Right forelimb (tissue), 1 donor: ENCODE data around the gene SND1.
A peak's percentile ranks its signal among the peaks of the same experiment; 100 is the strongest.

ENCODE experiments used
- DNase-seq: peaks from one replicate; pipeline ENCODE4 v3.0.0-alpha.2; 2018

The SND1 gene

DNA sequence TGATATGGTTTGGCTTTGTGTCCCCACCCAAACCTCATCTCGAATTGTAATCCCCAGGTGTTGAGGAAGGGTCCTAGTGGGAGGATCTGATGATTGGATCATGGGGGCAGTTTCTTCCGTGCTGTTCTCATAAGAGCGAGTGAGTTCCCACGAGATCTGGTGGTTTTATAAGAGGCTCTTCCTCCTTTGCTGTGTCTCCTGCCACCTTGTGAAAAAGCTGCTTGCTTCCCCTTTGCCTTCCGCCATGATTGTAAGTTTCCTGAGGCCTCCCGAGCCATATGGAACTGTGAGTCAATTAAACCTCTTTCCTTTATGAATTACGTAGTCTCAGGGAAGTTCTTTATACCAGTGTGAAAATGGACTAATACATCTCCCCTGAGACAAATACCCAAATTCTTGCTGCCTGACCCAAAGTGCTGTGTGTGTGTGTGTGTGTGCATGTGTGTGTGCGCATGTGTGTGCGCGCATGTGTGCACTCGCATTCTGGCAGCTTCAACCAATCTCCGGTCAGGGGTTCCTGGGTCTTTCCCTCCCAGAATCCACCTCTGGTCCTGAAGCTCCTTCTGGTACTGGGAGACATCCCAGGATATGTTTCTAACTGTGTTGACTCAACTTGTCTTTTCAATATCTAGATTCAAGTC is 477.4 kb downstream of the SND1 start:
- DNase-seq: no peak

DNA sequence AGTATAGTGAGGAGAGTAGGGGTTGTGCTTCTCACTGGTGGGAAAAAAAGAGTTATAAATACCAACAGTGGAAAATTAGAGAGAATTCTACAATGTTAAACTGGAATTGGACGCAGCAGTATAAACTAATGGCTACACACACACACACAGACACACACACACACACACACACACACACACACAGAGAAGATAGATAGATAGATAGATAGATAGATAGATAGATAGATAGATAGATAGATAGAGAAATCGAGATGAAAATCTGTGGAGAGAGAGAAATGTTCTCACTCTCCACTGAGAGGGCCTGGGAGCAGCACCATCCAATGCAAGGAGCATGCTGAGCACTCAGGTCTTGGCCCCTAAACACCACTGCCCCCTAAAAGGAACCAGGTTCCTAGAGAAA is 479.1 kb downstream of the SND1 start:
- DNase-seq: no peak

DNA sequence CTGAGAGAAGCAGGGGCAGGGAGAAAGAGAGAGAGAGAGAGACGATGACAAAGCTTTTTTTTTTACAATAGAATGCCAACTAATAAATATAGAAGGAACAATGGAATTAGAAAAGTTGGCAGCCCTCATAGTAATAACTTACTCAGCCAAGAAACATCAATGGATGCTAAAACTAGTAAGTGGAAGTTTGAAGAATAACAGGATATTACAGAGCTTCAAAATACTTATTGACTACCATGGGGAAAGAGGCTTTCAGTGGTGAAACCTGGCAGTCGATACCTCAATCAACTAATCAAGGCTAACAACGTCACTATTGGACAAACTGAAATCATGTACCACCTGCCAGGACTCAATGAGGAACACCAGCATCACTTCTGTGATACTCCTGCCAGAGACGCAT is 479.7 kb downstream of the SND1 start:
- DNase-seq: no peak

DNA sequence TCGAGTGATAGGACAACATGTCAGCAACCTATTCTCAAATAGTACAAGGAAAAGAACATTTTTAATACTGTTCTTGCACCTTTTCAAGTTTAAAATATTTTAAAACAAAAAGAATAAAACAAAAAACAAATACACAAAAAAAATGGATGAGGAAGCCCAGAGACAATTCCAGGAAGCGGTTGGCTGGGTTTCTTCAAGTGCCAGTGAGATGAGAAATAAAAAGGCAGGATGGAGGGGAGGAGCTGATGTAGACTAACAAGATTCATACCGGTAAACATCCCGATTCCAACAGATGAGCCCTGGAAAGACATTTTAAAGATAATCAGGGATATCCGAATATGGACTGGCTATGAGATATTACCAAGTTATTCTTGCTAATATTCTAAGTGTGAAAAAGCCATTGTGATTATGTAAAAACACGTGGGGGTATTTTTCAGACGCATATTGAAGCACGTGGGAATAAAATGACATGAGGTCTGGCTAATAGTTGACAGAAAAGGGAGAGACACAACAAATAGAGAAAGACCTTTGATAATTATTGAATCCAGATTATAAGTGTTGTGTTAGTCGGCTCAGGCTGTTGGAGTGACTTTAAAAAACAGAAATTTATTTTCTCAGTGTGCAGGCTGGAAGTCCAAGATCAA is 480.6 kb downstream of the SND1 start:
- no peak for DNase-seq

DNA sequence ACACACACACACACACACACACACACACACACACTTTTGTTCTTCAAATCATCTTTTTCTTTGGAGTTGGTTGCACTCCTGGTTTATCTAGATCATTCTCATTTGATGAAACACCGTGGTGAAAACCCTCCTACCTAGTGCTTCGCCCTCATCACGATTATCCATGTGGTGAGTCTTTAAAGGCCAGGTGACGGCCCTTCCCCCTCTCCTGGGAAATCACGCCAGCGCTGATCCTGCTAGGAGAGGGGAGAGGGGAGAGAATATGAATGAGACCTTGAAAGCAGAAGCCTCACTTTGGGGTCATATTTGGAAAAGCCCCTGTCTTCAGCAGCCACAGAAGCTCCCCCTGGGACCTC is 483.1 kb downstream of the SND1 start:
- no peak for DNase-seq

DNA sequence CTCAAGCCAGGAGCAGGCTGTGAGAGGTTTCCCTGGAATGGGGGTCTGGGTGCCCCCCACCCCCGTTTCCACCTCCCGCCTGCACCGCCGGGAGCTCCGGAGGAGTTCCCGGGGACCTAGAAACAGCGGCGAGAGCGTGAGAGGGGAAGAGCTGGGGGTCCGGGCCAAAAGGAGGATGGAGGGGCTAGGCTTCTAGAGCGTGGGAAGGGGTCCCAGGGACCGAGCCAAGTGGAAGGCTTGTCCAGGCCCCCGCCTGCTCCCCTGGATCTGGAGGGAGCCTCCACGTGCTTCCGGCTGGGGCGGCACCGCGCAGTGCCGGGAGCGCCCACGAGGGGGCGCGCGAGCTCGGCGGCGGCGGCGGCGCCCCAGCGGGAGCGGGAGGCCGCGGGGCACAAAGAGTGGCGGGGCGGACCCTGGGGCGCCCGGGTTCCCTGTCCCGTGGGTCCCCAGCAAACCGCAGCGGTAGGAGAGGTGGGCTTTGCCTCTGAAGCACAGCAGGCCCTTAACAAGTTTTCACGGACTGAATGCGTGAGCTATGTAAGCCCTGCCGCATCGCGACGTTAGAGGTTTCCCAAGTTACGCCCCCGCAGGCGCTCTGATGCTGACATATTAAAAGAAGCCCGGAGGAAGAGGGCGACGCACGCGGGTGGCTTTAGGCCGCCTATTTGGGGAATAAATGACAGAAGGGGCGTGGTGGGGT is 483.7 kb downstream of the SND1 start:
- DNase-seq: peak; percentile 78

DNA sequence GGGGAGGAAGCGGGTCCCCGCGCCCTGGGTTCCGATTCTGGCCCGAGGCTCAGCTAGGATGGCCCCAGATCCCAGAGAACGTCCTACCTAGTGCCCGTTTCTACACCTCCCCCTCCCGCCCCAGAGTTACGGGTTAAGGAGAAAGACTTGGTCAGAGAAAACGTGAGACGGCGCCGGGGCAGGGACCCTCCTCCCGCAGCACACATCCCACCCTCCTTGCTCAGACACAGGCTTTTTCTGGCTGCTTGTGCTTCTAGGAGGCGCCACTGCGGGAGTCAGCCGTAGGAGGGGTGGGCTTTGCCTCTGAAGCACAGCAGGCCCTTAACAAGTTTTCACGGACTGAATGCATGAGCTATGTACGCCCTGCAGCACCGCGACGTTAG is 484.2 kb downstream of the SND1 start:
- no peak for DNase-seq

DNA sequence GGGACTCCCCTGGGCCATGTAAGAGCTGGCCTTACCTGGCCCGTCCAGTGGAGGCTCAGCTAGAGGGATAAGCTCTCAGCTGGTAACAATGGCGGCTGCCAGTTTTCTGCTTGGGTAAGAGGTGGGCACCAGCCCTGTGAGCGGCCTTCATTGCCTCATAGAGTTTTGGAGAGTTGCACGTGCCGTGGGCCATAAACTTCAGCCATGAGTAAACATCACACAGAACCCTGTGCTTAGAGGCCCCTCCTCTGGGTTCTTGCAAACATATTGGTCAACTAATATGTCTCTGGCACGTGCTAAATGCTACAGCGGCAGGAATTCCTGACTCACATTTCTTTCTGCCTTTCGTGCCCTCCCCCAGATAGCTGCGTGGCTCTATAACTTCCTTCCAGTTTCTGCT is 485.2 kb downstream of the SND1 start:
- no peak for DNase-seq

DNA sequence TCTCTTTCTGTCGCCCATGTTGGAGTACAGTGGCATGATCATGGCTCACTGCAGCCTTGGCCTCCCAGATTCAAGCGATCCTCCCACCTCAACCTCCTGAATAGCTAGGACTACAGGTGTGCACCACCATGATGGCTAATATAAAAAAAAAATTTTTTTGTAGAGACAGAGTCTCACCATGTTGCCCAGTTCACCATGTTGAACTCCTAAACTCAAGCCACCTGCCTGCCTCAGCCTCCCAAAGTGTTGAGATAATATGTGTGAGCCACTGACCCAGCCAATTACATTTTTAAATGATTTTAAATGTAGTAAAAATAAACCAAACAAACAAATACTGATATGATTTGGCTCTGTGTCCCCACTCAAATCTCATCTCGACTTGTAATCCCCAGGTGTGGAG is 487.4 kb downstream of the SND1 start:
- DNase-seq: no peak

DNA sequence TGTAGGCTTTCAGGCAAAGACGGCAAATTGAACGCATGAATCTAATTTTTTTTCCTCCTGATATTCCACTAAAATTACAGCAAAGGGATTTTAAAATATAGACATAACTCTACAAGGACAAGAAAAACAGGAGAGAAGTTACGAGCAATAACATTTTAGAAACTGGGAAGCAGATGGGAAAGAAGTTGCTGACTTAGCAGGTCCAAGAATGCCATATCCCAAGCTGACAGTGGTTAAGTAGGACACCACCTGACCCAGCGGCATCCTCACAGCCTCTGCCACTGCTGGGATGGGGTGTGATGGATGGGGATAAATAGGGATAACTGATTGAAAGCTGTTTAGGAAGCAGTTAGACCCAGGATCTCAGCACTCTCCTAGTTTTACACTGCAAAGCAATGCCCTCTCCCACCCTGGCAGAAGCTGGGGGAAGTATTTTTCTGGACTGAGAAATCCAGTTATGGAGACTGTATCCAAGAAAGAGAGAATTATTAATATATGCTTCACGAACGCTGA is 489.7 kb downstream of the SND1 start:
- DNase-seq: no peak
